Inferior parietal cortex (tissue), 1 donor: ENCODE results near the gene IFT80.

Experiments
- DNase-seq: peaks from one replicate; pipeline ENCODE4 v3.0.0-alpha.2; 2016; ENCODE audit errors: extremely low spot score

IFT80 gene

DNA sequence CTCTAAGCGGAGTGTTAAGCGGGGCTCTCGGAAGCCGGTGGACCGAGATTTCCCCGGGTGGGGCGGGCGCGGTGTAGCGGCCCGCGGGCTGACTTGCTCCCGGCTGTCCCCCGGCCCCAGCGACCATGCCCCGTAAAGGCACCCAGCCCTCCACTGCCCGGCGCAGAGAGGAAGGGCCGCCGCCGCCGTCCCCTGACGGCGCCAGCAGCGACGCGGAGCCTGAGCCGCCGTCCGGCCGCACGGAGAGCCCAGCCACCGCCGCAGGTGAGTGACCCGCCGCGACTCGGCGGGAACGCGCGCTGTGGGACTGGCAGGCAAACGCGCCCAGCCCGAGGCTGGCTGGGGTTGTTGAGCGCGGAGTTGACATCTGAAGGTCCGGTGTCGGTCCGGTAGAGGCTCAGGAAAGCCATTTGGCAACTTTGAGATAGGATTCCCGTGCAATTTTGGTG, 1.7 kb upstream of the IFT80 start:
- DNase-seq: no peak

DNA sequence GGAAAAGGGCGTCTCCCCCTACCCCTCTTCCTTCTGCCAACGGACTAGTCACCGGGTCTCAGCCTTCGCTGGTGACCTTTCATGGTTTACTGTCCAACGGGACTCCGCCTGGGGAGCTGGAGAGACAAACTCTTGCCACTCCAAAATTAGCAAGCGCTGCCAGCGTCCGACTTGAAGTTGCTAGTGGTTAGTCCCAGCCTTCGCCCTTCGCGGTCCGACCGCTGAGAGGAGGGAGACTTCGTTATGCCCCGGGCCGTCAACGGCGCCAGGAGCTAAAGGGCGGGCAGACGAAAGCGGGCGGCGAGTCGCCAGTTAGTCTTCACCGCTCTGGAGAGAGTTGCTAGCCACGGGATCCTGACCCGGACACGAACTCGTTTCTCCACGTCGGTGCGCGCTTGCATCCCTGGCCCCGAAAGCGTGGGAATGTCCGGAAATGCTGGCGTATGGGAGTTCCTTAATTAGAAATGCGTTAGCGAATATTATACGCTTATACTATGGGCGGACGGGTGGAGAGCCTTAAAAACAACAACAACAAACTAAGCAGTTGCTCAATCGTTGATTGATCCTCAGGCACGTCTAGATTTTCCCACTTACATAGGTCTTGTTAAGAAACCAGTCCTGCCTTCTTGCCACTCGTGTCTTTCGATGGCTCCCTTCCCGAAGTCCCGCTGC, 1.1 kb upstream of the IFT80 start:
- no peak for DNase-seq

DNA sequence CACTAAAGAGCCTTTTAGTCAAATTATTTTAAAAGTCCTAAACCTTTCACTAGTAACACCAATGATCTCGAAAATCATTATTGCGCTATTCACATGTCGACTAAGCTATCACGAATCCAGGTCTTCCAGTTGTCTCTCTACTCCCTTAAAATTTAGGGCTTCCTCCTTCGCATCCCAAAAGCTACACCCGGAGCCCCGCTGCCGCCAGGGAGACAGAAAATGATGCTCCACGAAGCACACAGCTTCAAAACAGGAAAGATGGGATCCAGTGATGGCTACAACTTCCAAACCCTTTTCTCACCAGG, 253 bp downstream of the IFT80 start:
- DNase-seq: no peak

DNA sequence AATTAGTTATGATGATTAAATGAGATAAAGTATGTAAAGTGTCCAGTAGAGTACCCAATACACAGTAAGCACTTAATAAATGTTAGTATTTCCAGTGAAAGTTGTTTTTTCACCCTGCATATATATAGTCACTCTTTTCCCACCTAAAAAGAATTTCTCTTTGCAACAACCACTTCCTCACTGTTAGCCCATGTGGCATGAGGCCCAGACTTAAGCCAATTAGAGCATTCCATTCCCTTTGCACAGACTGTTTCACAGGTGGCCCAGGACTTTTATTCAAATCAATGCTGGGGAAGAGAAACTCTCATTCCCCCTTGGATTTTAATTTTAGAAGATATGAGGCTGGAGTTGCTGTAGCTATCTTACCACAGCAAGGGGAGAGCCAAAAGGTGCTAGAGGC, 3.7 kb downstream of the IFT80 start:
- DNase-seq: no peak

DNA sequence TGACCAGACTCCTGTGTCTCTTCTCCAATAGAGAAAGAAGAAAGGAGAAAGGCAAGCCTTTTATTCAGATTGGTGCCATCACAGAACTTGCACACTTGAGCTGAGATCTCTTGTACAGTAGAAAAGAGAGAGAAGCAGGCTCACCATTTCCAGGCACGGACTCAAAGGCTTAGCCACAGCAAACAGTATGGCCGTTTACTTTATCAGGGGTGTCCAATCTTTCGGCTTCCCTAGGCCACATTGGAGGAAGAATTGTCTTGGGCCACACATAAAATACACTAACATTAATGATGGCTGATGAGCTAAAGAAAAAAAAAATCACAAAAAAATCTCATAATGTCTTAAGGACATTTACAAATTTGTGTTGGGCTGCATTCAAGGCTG, 5.0 kb downstream of the IFT80 start:
- no peak for DNase-seq

DNA sequence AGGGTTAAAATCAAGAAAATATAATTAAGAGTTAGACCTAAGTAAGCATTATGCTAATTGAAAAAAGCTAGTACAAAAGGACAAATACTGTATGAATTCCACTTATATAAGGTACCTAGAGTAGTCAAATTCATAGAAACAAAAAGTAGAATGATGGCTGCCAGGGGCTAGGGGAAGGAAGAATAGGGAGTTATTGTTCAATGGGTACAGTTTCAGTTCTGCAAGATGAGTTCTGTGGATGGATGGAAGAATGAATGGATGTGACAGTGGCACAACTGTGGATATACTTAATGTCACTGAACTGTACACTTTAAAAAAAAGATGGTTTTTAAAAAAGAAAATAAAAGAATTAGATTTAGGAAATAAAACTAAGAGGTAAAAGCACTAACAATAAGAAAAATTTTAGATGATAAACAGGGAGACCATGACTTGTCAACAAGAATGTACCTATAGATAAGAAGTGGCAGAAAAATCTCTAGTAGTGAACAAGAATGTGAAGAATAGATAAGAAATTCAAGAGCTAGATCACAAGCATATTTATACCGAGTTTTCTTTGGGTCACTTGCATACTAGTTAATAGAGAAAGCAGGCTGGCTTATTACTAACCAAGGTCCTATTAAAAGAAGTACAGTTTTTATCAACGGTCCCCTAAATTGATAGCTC, 5.5 kb downstream of the IFT80 start:
- no peak for DNase-seq

DNA sequence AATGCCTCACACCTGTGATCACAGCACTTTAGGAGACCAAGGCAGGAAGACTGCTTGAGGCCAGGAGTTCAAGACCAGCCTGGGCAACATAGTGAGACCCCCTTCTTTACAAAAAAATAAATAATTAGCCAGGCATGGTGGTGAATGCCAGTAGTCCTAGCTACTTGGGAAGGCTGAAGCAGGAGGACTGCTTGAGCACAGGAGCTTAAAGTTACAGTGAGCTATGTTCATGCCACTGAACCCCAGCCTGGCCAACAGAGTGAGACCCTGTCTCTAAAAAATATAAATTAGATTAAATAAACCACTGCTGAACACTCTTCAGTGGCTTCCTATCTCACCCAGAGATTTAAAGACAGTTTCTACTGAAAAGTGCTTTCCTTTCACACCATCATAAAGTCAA, 6.2 kb downstream of the IFT80 start:
- DNase-seq: no peak

DNA sequence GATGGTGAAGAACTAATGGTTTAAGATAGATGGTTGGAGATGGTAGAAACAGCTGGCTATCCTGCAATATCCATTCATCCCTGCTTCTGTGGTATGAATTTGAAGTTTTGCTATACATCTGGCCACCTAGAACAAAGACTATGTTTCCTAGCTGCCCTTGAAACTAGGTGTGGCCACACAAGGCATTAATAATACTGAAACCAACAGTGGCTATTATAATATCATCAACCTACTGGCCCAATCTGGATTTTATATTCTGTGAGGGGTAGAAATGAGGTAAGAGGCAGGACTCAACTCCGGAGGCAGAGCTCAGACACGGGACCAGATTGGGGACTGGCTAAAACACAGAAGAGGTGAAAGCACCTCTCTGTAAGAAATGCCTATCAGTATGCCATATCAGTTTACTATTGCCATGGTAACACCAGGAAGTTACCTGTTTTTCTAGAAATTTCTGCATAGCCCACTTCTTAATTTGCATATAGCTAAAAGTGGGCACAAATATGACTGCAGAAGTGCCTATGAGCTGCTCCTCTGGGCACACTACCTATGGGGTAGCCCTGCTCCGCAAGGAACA, 8.4 kb downstream of the IFT80 start:
- no peak for DNase-seq

DNA sequence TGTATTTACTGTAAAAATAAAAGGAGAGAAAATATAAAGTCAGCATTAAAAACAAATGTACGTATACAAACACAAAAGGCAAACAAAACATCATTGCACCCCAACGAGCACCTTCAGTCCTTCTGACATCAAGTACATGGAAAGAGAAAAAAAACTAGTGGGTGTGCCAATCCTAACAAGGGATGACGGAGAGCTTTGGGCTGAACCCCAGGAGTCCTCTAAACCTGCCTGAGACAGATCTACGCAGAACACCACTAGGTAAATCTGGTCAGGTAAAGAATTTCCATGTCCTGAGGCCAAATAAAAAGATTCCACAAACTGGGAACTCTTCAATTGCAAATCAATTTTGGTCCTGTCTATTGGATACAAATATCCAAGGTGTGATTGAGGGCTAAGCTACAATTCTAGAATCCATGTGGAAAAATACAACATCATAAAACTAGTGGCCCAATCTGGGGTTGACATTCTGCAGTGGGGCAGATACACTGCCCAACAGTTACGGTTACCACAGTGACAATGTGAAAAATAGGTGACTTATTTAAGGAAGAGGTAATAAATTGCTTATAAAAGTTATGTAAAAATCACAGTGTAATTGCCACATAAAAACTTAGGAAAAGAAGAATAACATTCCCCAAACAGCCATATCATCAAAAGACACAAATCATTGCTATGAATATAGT, 14.2 kb downstream of the IFT80 start:
- DNase-seq: no peak

DNA sequence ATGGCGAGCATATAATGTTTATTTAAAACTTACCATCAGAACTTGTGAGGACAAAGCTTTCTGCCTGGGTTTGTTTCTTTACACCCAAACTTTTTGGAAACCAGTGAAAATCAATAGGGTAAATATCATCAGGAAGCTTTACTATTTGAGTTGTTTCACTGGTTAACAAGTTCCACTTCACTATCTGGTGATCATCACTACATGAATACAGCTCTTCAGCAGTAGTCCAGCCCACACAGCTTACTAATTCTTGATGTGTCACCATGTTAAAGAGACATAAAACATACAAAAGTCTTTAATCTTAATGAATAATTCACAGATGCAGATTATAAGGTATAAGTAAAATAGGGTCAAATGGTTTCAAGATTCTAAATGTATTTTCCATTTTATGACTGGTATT, 17.6 kb downstream of the IFT80 start:
- DNase-seq: no peak

DNA sequence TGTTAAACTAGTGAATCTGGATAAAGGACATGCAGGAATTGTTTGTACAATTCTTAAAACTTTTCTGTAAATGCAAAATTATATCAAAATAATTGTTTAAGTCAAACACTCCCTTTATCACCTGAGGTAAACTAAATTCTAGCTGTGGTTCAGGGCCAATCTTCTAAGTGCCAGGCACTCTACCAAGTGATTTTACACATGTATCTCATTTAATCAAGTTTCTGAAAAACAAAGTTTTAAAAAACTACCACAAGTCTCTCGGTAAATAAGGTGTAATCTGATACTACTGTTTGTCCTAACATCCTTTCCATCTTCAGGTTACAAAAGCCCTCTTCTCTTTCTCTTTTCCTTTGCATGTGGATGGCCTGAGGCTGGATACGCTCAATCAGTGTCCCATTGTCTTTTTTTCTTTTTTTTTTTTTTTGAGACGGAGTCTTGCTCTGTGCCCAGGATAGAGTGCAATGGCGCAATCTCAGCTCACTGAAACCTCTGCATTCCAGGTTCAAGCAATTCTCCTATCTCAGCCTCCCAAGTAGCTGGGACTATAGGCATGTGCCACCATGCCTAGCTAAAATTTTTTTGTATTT, 19.3 kb downstream of the IFT80 start:
- DNase-seq: no peak

DNA sequence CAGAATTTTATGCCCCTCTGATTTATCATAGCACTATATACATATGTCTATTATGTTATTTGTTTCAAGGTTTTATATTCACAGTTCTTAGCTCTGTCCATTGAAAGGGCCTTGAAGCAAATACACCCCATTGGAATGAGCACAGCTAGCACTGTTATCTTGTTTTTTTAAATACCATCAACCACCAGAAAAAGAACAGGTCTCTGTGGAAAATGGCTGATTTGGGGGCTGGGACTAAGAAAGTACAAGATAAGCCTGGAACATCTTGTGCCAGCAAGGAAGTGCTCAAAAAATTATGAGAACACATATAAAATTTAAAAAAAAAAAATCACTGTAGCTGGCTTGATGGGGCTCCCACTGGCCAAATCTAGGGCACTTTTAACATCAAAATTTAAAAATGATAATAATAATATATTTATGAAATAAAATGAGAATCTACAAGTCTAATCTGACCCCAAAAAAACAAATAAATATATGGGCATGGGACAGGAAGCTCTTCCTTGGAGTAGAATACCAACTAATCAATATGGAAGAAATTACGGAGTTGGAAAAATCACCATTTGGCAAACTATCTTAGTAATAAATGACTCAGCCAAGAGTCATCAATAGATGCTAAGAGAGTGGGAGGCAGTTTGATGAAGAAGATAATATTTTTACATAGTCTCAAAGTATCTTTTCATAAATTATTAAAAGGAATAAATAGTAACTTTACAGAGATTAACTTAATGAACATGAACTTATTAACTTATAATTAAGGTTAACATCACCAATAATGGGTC, 20.5 kb downstream of the IFT80 start:
- DNase-seq: no peak

DNA sequence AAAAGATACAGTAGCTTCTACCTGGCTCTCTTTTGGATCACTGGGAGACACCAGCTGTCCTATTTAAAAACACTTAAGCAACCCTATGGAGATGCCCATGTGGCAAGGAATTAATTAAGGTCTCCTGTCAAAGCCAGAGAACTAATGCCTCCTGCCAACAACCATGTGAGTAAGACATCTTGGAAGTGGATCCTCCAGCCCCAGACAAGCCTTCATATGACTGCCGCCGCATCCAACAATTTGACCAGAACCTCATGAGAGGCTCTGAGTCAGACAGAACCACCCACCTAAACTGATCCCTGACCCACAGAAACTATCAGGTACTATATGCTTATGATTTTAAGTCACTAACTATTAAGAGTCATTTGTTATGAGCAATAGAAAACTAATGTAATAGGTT, 22.3 kb downstream of the IFT80 start:
- DNase-seq: no peak

DNA sequence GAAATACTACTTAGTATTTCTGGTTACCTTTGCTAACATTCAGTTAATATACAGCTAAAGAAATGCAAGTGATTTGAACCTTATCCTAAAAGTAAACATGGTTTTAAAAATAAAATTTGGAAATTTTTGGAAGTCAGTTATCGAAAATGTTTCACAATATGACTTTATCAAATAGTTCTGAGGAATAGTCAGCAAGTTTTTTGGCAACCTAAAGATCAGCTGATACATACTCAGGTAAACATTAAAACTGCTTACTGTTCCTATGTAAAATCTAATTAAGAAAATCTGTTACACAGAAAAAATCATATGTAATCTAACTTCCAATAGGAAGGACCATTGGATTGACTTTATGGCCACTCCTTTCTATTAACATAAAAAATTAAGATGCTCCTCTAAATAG, 24.1 kb downstream of the IFT80 start:
- DNase-seq: no peak

DNA sequence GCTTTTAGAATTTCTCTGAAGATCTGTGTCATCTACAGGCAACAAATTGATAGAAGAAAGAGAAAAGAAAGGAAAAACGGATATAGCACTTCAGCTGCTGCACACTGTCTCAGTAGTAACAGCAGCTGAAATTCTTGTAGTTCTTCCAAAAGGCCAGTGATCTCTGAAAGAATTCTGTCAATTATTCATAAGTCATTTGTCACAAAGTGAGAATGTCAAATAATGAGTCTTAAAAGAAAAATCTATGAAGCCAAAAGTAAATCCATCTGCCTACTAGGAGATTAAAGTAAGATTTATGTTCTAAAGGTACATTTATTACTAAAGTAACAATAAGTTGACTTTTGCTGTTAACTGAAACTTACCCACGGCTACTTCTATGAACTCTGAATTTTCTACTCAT, 24.6 kb downstream of the IFT80 start:
- no peak for DNase-seq

DNA sequence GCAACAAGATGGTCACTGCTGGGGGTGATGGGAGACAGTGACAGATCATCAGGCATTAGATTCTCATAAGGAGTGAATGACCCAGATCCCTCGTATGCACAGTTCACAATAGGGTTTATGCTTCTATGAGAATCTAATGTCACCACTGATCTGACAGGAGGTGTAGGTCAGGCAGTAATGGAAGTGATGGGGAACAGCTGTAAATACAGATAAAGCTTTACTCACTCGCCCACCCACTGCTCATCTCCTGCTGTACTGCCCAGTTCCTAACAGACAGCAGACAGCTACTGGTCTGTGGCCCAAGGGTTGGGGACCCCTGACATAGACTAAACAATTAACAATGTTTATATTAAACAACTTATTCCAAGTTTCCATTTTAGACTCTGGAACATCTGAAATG, 25.4 kb downstream of the IFT80 start:
- DNase-seq: no peak

DNA sequence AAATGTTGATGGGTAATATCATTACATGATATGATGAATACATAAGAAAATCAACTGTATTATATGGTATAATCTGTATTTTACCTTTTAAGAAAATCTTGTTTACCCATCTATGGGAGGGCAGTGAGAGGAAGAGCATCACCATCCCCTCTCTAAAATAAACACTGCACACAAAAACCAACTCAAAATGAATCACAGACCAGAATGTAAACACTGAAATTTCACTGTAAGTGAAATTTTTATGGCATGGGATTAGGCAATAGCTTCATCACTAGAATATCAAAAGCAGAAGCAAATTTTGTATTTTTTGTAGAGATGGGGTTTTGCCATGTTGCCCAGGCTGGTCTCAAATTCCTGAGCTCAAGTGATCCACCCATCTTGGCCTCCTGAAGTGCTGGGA, 26.2 kb downstream of the IFT80 start:
- DNase-seq: no peak

DNA sequence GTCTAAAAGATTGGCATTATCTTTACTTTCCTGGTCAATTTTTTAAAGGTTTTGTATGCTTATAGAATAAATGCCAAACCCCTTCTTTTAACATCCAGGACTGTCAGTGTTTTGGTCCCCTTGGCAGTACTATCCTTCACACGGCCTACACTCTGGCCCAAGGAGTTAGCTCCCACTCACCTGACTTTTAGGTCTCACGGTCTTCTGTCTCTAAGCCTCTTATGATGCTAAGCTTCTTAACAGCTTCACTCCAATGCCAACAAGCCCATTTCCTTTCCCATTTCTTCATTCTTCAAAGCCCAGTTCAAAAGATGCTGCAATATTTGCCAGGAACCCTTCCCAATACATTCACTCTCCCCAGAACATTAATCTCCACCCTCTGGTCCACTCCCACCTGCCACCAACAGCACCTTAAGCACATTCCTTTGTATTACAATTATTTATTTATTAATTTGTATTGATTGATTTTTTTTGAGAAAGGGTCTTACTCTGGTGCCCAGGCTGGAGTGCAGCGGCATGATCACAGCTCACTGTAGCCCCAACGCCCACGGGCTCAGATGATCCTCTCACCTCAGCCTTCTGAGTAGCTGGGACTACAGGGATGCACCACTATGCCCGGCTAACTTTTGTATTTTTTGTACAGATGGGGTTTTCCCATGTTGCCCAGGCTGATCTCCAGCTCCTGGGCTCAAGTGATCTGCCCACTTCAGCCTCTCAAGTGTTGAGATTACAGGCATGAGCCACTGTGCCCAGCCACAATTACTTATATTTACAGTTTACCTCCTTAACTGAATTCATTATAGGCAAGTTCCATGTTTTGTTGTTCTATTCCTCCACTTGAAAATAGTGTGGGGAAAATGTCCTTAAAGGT, 27.8 kb downstream of the IFT80 start:
- no peak for DNase-seq

DNA sequence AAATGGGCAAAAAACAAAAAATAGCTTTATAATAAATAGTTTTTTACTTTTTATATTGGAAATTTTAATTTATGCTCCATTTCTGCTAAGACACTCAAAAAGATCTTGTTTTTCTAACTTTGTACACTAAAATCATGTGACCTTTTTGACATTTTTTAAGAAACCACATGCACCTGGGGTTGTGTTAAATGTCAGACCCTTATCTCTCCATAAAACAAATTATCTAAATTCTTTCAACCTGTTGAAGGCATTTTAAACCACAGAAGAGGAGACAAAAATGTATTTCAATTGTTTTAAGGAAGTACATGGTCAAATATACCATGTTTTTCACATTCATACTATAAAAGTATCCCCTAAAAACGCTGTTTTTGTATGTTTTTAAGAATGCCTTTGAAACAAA, 29.2 kb downstream of the IFT80 start:
- DNase-seq: no peak

DNA sequence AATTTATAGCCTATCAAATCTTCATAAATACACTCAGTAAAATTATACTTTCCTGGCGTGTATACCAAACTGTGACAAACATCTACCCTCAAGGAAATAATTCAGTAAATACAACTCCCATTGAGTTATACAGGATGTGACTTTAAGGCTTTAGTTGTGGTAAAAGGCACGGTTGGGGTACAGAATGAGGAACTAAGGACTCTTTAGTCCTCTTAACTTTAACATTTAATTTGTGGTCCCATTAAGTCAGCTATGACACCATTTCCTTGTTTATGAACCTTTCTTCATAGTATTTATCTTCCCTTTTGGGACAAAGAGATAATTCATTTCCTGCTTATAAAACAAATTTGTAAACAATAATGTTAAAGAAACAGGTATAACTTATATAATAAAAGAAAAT, 30.2 kb downstream of the IFT80 start:
- no peak for DNase-seq
